ENCODE data around the gene ADD3. TPM values are rescaled to one million over a fixed set of nuclear protein-coding genes. Genes with fewer than 3 reads are reported as not detected.
A peak's percentile ranks its signal among the peaks of the same experiment; 100 is the strongest.

Gene ADD3
- total RNA-seq, 2 experiments from 2014 or later = 212 to 227 TPM

GRCh38 chr10:110076559-110077318 is 69.0 kb downstream of the ADD3 start:
- peaks cover 10% of the 10 kb centered on the region for H3K36me3 Mint-ChIP-seq
- DNase-seq (no peak), ATAC-seq (ENCODE audit: low read depth) (peak; percentile 73)
- POLR2A ChIA-PET = interaction anchor here (0.6 to 3.8 kb wide), 6 partner anchors 8 to 228 kb away, joined by 3 to 32 read pairs (median 6); partner anchors contain the start of genes ADD3 and SMNDC1
- peak overlapping the region; percentile 94 for H3K4me3 Mint-ChIP-seq
- peaks cover 73% of the 10 kb centered on the region for H3K4me1 Mint-ChIP-seq
- H3K27me3 Mint-ChIP-seq = no peaks in the 10 kb centered on the region
- H3K9me3 Mint-ChIP-seq = no peaks in the 10 kb centered on the region
- peak overlapping the region; percentile 95 for H3K27ac Mint-ChIP-seq

DNA sequence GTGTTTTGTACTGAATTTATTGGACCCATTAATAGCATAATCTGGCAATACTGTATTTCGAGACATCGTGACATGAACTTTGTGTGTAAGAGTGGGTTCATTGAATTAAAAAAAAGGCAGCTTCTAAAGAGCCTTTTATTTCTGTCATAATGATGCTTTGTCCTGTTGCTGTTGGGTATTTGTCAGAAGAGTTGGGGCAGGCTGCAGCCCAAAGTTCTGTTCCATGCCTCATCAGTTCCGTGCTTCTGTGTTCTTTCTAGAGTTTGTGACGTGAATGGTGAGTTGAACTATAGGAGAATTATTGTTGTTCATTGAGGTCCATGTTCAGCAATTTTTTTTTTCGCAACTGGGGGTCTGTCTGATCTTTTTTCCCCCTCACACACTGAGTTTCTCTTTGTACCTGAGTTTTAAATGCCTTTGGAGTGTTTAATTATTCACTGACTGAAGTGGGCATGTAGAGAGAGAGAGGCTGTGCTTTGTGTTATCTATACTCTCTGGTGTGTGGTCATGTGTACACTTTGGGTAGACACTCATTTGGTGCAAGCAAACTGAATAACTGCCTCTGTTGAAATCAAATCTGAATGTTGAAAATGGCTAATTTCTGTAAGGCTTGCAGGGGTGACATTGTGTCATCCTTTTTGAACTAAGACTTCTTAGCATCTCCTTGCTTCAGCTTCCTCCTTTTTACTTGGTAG is 69.8 kb downstream of the ADD3 start:
- H3K27ac Mint-ChIP-seq = peak overlapping the region; percentile 95
- H3K4me3 Mint-ChIP-seq = peak overlapping the region; percentile 94
- ATAC-seq (ENCODE audit: low read depth) = peak; percentile 18
- H3K4me1 Mint-ChIP-seq = peaks cover 76% of the 10 kb centered on the region
- H3K9me3 Mint-ChIP-seq = no peaks in the 10 kb centered on the region
- H3K36me3 Mint-ChIP-seq = peaks cover 13% of the 10 kb centered on the region
- no peaks in the 10 kb centered on the region for H3K27me3 Mint-ChIP-seq
- no peak for DNase-seq
- POLR2A ChIA-PET = interaction anchor here (1.2 to 3.8 kb wide), 3 partner anchors 8 to 69 kb away, joined by 3 to 32 read pairs (median 10); partner anchors contain the start of gene ADD3

- H3K4me1 Mint-ChIP-seq = peaks cover 79% of the 10 kb centered on the region
- peak overlapping the region; percentile 94 for H3K4me3 Mint-ChIP-seq
- peaks cover 20% of the 10 kb centered on the region for H3K36me3 Mint-ChIP-seq
- peak overlapping the region; percentile 95 for H3K27ac Mint-ChIP-seq
- DNase-seq = no peak
- peaks cover 4% of the 10 kb centered on the region for H3K9me3 Mint-ChIP-seq
- ATAC-seq (ENCODE audit: low read depth) = no peak
- H3K27me3 Mint-ChIP-seq = no peaks in the 10 kb centered on the region
- POLR2A ChIA-PET = interaction anchor here (3.8 kb wide), 1 partner anchor 70 kb away, joined by 32 read pairs; the partner anchor contains the start of gene ADD3
Measured at GRCh38 chr10:110078317-110078716, 70.5 kb downstream of the ADD3 start.

GRCh38 chr10:110081911-110082310 is 74.1 kb downstream of the ADD3 start:
- H3K4me1 Mint-ChIP-seq = peaks cover 68% of the 10 kb centered on the region
- H3K4me3 Mint-ChIP-seq = peak overlapping the region; percentile 48
- POLR2A ChIA-PET = interaction anchor here (1.3 kb wide), 1 partner anchor 13 kb away, joined by 4 read pairs; no protein-coding TSS in a partner anchor
- DNase-seq = no peak
- H3K27ac Mint-ChIP-seq = peak overlapping the region; percentile 71
- ATAC-seq (ENCODE audit: low read depth) = no peak
- peaks cover 40% of the 10 kb centered on the region for H3K36me3 Mint-ChIP-seq
- no peaks in the 10 kb centered on the region for H3K27me3 Mint-ChIP-seq
- H3K9me3 Mint-ChIP-seq = peaks cover 6% of the 10 kb centered on the region

DNA sequence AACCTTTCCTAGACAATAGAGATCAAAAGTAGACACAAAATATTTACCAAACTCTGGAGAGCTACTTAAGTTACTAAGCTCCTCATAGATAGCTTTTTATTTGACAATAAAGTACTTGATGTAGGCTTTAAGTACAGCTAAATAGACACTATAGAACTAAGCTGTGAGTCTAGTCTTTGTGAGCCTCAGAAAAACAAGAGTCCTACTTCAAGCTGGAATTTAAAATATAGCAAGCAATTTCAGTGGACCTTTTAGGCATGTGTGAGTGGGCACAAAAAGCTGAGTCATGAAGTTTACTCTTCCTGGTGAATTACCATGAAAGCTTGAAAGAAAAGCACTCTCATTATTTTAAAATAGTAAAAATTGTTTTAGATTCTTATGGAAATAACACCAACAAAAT is 76.1 kb downstream of the ADD3 start:
- Mint-ChIP-seq H3K9me3 (peaks cover 6% of the 10 kb centered on the region), H3K4me1 (peaks cover 57% of the 10 kb centered on the region), H3K27me3 (no peaks in the 10 kb centered on the region), H3K36me3 (peaks cover 50% of the 10 kb centered on the region), H3K27ac (no peak overlapping the region), H3K4me3 (no peak overlapping the region)
- ATAC-seq (ENCODE audit: low read depth) = no peak
- no peak for DNase-seq
- POLR2A ChIA-PET = no interaction called here

DNA sequence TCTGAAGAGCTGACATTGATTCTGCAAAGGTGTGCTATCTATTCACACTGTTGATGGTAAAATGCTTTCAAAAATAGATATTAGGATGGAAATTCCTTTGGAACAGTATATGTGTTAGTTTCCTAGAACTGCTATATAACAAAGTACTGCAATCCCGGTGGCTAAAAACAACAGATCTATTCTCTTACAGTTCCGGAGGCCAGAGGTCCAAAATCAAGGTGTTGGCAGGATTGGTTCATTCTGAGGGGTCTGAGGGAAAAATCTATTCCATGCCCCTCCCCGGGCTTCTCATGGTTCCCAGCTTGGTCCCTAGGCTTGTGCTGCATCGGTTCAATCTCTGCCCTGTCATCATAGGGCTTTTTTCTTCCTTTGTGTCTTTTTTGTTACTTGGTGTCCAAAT is 79.9 kb downstream of the ADD3 start:
- Mint-ChIP-seq H3K27ac (no peak overlapping the region), H3K27me3 (no peaks in the 10 kb centered on the region), H3K4me1 (peaks cover 34% of the 10 kb centered on the region), H3K36me3 (peaks cover 57% of the 10 kb centered on the region), H3K4me3 (no peak overlapping the region), H3K9me3 (peaks cover 5% of the 10 kb centered on the region)
- POLR2A ChIA-PET = no interaction called here
- no peak for DNase-seq
- ATAC-seq (ENCODE audit: low read depth) = no peak

- ATAC-seq (ENCODE audit: low read depth) (no peak), DNase-seq (no peak)
- no peak overlapping the region for H3K4me3 Mint-ChIP-seq
- H3K9me3 Mint-ChIP-seq = peaks cover 2% of the 10 kb centered on the region
- no peak overlapping the region for H3K27ac Mint-ChIP-seq
- H3K36me3 Mint-ChIP-seq = peaks cover 51% of the 10 kb centered on the region
- POLR2A ChIA-PET = interaction anchor here (0.6 to 0.7 kb wide), 2 partner anchors 70 to 204 kb away, joined by 3 to 4 read pairs; no protein-coding TSS in a partner anchor
- peaks cover 30% of the 10 kb centered on the region for H3K4me1 Mint-ChIP-seq
- no peaks in the 10 kb centered on the region for H3K27me3 Mint-ChIP-seq
Measured at GRCh38 chr10:110088367-110089104, 80.8 kb downstream of the ADD3 start.

GRCh38 chr10:110091830-110092229 is 84.0 kb downstream of the ADD3 start:
- no peaks in the 10 kb centered on the region for H3K9me3 Mint-ChIP-seq
- no peak overlapping the region for H3K27ac Mint-ChIP-seq
- no peaks in the 10 kb centered on the region for H3K27me3 Mint-ChIP-seq
- DNase-seq (no peak), ATAC-seq (ENCODE audit: low read depth) (no peak)
- POLR2A ChIA-PET = no interaction called here
- H3K4me1 Mint-ChIP-seq = peaks cover 18% of the 10 kb centered on the region
- H3K36me3 Mint-ChIP-seq = peaks cover 37% of the 10 kb centered on the region
- H3K4me3 Mint-ChIP-seq = no peak overlapping the region

- H3K4me3 Mint-ChIP-seq = no peak overlapping the region
- peaks cover 13% of the 10 kb centered on the region for H3K4me1 Mint-ChIP-seq
- no peaks in the 10 kb centered on the region for H3K9me3 Mint-ChIP-seq
- ATAC-seq (ENCODE audit: low read depth) (no peak), DNase-seq (no peak)
- no peak overlapping the region for H3K27ac Mint-ChIP-seq
- no peaks in the 10 kb centered on the region for H3K27me3 Mint-ChIP-seq
- POLR2A ChIA-PET = interaction anchor here (1.3 kb wide), 1 partner anchor 13 kb away, joined by 3 read pairs; no protein-coding TSS in a partner anchor
- peaks cover 27% of the 10 kb centered on the region for H3K36me3 Mint-ChIP-seq
Measured at GRCh38 chr10:110093722-110094121, 85.9 kb downstream of the ADD3 start.

GRCh38 chr10:110094786-110095185 is 87.0 kb downstream of the ADD3 start:
- Mint-ChIP-seq H3K4me1 (peaks cover 14% of the 10 kb centered on the region), H3K27ac (no peak overlapping the region), H3K9me3 (no peaks in the 10 kb centered on the region), H3K36me3 (peaks cover 28% of the 10 kb centered on the region), H3K27me3 (no peaks in the 10 kb centered on the region), H3K4me3 (no peak overlapping the region)
- POLR2A ChIA-PET = no interaction called here
- ATAC-seq (ENCODE audit: low read depth) (no peak), DNase-seq (no peak)

- ATAC-seq (ENCODE audit: low read depth) (no peak), DNase-seq (no peak)
- Mint-ChIP-seq H3K36me3 (peaks cover 50% of the 10 kb centered on the region), H3K9me3 (peaks cover 1% of the 10 kb centered on the region), H3K27ac (no peak overlapping the region), H3K4me3 (no peak overlapping the region), H3K27me3 (no peaks in the 10 kb centered on the region), H3K4me1 (peaks cover 18% of the 10 kb centered on the region)
- POLR2A ChIA-PET = no interaction called here
Measured at GRCh38 chr10:110101464-110102144, 93.8 kb downstream of the ADD3 start.

GRCh38 chr10:110103921-110104461 is 96.2 kb downstream of the ADD3 start:
- Mint-ChIP-seq H3K36me3 (peaks cover 62% of the 10 kb centered on the region), H3K4me3 (no peak overlapping the region), H3K27ac (no peak overlapping the region), H3K9me3 (peaks cover 1% of the 10 kb centered on the region), H3K4me1 (peaks cover 23% of the 10 kb centered on the region), H3K27me3 (no peaks in the 10 kb centered on the region)
- POLR2A ChIA-PET = interaction anchor here (0.7 kb wide), 1 partner anchor 31 kb away, joined by 4 read pairs; no protein-coding TSS in a partner anchor
- DNase-seq (no peak), ATAC-seq (ENCODE audit: low read depth) (no peak)
